NB4 (cell line): ENCODE measurements around the gene SCG5.

ENCODE experiments used
- CTCF ChIP-seq: IDR thresholded peaks from one replicate; pipeline ENCODE4 v1.5.1; 2012; ENCODE audit warnings: low read depth, low read length
- MYC ChIP-seq: IDR thresholded peaks from 2 replicates; pipeline ENCODE4 v1.6.1; 2011; ENCODE audit warnings: low read depth, low read length

- TF ChIP-seq MYC (no peak), CTCF (no peak)
Measured at GRCh38 chr15:32688151-32688639, 46.7 kb downstream of the SCG5 start.
